Type B pancreatic cell (in vitro differentiated cells): ENCODE measurements around the gene SUPT3H. TPM values are rescaled to one million over a fixed set of nuclear protein-coding genes. Genes with fewer than 3 reads are reported as not detected.

ENCODE experiments used
- DNase-seq: peaks from one replicate; pipeline ENCODE4 v3.0.0; 2021; ENCODE audit warnings: mixed read lengths; ENCODE audit not compliant: unreplicated experiment; ENCODE audit errors: extremely low spot score
- H3K27ac Mint-ChIP-seq: 2 replicates; pipeline ENCODE4 v1.8.0; 2021; ENCODE audit warnings: mild to moderate bottlenecking, mixed read lengths
- H3K27me3 Mint-ChIP-seq: 2 replicates; pipeline ENCODE4 v1.8.0; 2021; ENCODE audit warnings: mixed read lengths
- H3K36me3 Mint-ChIP-seq: 2 replicates; pipeline ENCODE4 v1.8.0; 2021; ENCODE audit warnings: mixed read lengths
- H3K4me1 Mint-ChIP-seq: one replicate; pipeline ENCODE4 v1.8.0; 2021; ENCODE audit warnings: mixed read lengths; ENCODE audit not compliant: unreplicated experiment
- H3K4me3 Mint-ChIP-seq: 2 replicates; pipeline ENCODE4 v1.8.0; 2021; ENCODE audit warnings: mild to moderate bottlenecking, mixed read lengths
- H3K9me3 Mint-ChIP-seq: 2 replicates; pipeline ENCODE4 v1.8.0; 2021; ENCODE audit warnings: mixed read lengths
- total RNA-seq: library from RNA; stranded (reverse); gene quantifications from 2 replicates; pipeline ENCODE4 v1.2.1, GENCODE V29; 2021; ENCODE audit warnings: low replicate concordance
- TF ChIP-seq, protein P1 (sequence below): fragments of 200-600 bp; sonication (generic); conservative IDR thresholded peaks from 2 replicates; pipeline ENCODE4 v1.5.0; 2021; ENCODE audit warnings: antibody characterized with exemption, mild to moderate bottlenecking

The SUPT3H gene
- total RNA-seq, 1 donor from 2014 or later, result 18.4 TPM

DNA sequence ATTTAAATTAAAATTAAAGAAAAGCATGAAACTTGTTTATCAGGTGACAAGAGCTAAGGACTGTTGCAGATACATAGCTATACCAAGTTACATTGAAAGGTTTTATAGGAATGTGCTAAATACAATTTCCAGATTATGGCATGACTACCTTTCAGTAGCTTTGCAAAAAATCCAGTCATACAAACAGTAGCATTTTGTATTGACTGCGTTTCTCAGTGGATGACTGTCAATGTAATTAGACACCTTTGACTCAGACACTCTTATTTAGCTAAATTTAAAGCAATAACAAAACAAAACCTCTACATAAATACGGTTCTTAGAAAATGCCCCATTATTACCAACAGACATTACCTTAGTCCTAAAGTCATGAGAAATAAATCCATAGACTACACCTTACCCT, 325.4 kb downstream of the SUPT3H start:
- Mint-ChIP-seq H3K4me3 (no peak overlapping the region), H3K9me3 (no peaks in the 10 kb centered on the region), H3K36me3 (no peaks in the 10 kb centered on the region), H3K4me1 (no peaks in the 10 kb centered on the region), H3K27me3 (no peaks in the 10 kb centered on the region), H3K27ac (no peak overlapping the region)
- DNase-seq, result no peak
- TF ChIP-seq, protein P1, sequence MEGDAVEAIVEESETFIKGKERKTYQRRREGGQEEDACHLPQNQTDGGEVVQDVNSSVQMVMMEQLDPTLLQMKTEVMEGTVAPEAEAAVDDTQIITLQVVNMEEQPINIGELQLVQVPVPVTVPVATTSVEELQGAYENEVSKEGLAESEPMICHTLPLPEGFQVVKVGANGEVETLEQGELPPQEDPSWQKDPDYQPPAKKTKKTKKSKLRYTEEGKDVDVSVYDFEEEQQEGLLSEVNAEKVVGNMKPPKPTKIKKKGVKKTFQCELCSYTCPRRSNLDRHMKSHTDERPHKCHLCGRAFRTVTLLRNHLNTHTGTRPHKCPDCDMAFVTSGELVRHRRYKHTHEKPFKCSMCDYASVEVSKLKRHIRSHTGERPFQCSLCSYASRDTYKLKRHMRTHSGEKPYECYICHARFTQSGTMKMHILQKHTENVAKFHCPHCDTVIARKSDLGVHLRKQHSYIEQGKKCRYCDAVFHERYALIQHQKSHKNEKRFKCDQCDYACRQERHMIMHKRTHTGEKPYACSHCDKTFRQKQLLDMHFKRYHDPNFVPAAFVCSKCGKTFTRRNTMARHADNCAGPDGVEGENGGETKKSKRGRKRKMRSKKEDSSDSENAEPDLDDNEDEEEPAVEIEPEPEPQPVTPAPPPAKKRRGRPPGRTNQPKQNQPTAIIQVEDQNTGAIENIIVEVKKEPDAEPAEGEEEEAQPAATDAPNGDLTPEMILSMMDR, result no peak

DNA sequence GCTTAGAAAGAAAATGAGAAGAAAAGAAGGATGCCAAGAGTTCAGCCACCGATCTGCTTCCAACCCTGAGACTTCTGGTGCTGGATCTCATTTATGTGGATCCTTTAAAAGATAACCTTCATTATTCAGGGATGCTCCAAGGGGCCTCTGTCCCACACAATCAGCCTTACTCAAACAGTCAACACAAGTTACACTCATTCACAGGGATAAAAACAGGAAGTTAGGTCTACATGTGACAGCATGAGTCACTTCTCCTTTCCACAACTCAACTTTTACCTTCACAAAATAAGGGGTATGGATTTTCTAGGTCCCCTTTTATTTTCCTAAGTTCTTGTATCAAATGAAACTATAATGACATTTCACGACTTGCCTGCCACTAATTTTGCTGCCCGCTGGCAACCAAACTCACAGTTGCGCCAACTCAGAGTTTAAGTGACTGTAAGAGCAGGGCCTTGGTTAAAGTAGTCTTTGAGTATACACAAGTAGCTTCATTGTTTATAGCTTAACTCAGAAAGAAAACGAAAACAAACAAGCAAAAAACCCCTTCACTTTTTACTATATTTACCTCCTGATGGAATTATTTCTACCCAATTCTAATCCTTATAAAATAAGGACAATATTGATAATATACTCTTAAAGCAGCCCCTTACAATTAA, 328.4 kb downstream of the SUPT3H start:
- no peaks in the 10 kb centered on the region for H3K27me3 Mint-ChIP-seq
- DNase-seq, result no peak
- no peak overlapping the region for H3K27ac Mint-ChIP-seq
- no peaks in the 10 kb centered on the region for H3K9me3 Mint-ChIP-seq
- TF ChIP-seq, protein P1, result no peak
- H3K4me1 Mint-ChIP-seq, result peaks cover under 1% of the 10 kb centered on the region
- no peak overlapping the region for H3K4me3 Mint-ChIP-seq
- no peaks in the 10 kb centered on the region for H3K36me3 Mint-ChIP-seq

DNA sequence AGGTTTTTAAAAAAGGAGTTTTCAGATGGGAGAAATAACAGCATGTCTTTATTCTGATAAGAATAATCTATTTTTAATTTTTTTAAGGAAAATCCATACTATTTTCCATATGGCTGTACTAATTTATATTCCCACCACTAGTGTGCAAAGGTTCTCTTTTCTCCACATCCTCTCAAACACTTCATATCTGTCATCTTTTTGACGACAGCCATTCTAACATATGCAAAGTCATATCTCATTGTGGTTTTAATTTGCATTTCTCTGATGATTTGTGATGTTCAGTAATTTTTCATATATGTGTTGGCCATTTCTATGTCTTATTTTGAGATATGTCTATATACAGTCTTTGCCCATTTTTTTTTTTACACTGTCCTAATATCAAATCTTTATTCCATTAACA, 330.2 kb downstream of the SUPT3H start:
- no peaks in the 10 kb centered on the region for H3K9me3 Mint-ChIP-seq
- H3K27ac Mint-ChIP-seq, result no peak overlapping the region
- H3K27me3 Mint-ChIP-seq, result no peaks in the 10 kb centered on the region
- H3K36me3 Mint-ChIP-seq, result no peaks in the 10 kb centered on the region
- H3K4me1 Mint-ChIP-seq, result peaks cover 5% of the 10 kb centered on the region
- TF ChIP-seq, protein P1, result no peak
- H3K4me3 Mint-ChIP-seq, result no peak overlapping the region
- no peak for DNase-seq

DNA sequence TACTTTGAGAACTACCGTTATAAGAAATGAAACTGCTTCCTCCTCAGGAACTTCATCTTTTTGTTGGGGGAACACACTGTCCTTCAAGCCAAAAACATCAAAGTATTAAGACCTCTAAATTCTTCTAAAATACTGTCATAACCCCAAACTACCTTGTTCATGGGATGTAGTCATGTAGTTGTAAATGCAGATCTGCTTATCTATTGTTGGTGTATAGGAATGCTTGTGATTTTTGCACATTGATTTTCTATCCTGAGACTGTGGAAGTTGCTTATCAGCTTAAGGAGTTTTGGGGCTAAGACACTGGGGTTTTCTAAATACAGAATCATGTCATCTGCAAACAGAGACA, 332.5 kb downstream of the SUPT3H start:
- Mint-ChIP-seq H3K27me3 (no peaks in the 10 kb centered on the region), H3K4me1 (peaks cover 5% of the 10 kb centered on the region), H3K36me3 (no peaks in the 10 kb centered on the region), H3K27ac (no peak overlapping the region), H3K4me3 (no peak overlapping the region), H3K9me3 (no peaks in the 10 kb centered on the region)
- DNase-seq, result no peak
- TF ChIP-seq, protein P1, result no peak

DNA sequence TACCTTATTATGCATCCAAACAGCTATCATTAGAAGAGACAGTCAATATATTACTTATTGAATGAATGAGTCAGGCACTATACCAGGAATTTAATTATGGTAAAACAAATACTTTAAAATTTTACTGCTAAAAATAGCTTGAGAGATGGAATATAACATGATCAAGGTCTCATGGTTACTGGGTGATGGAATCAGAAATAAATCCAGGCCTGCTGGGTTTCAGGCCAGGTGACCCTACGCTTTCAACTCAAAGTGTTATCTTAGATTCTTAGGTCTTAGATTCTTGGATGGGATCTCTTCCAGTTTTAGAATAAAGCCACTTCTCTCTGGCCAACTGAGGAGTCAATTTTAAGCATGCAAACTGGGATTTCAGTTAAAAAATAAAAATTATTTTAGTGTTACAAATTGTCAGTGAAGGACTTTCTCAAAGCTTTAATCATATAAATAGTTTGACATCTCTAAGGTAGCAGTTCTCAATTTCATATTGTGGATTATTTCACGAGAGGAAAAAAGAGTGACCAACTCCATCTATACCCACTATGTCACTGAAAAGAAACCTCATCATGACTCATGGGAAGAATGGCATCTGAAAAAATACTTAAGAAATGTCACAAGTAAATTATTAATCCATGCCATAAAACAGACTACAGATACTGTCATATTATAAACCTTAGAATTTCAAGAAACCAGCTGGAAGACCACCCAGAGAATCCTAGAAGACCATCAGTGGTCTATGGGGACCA, 333.1 kb downstream of the SUPT3H start:
- H3K4me3 Mint-ChIP-seq, result no peak overlapping the region

More for the DNA sequence above, 333.1 kb downstream of the SUPT3H start:
- Mint-ChIP-seq H3K27ac (no peak overlapping the region), H3K9me3 (no peaks in the 10 kb centered on the region), H3K4me1 (peaks cover 5% of the 10 kb centered on the region), H3K36me3 (no peaks in the 10 kb centered on the region), H3K27me3 (no peaks in the 10 kb centered on the region)
- TF ChIP-seq, protein P1, result no peak
- no peak for DNase-seq
